HG03095 (cell line): ENCODE results near the gene HDX.
"Not testable (repeated sequence)": the region's sequence is repeated elsewhere in the genome, so short reads cannot be mapped to it uniquely, and the experiment has no call there.

Source experiments
- ATAC-seq: cut with Tn5 transposase; IDR thresholded peaks from one replicate; pipeline ENCODE4 v1.9.1; 2021; ENCODE audit warnings: moderate library complexity; ENCODE audit not compliant: unreplicated experiment

Gene HDX

DNA sequence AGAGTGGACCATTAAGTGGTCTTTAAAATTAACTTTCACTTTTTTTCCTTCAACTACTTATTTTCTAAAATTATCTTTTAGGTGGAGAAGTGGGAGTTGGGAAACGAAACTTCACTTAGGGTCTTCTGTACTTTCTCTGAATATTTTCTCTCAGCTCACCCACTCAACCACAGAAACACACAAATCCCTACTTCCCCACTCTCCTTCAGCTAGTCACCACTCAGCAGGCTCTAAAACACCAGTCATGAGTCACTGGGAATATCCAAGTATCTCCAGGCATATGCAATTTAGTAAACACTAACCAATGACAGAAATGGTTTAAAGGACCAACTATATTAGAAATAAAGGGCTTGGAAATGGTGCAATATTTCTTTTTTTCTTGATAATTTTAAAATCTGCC, 161.3 kb downstream of the HDX start:
- no peak for ATAC-seq

- peak; percentile 65 for ATAC-seq
Observed at GRCh38 chrX:84339507-84340364, 162.5 kb downstream of the HDX start.

- no peak for ATAC-seq
Observed at GRCh38 chrX:84336646-84337045, 165.6 kb downstream of the HDX start.

GRCh38 chrX:84335121-84335520, 167.1 kb downstream of the HDX start:
- ATAC-seq = no peak

GRCh38 chrX:84322083-84322827, 180.0 kb downstream of the HDX start:
- no peak for ATAC-seq

DNA sequence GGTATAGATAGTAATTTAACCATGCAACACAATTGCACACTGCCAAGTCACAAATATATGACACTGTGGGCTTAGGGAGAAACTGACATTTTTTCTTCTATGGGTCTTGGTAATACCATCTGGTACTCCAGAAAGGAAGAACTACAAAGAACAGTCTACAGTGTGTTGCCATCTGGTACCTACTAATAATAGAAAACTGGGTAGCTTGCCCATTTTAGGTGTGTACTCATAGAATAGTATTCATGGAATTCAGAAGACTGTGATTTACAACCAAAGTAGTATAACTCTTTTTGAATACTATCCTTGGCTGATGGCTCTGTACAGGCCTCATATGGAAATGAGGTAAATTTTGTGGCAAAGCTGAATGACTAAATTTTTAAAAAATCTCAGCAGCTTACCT, 181.6 kb downstream of the HDX start:
- ATAC-seq = no peak

- no peak for ATAC-seq
Observed at GRCh38 chrX:84320023-84320422, 182.2 kb downstream of the HDX start.

DNA sequence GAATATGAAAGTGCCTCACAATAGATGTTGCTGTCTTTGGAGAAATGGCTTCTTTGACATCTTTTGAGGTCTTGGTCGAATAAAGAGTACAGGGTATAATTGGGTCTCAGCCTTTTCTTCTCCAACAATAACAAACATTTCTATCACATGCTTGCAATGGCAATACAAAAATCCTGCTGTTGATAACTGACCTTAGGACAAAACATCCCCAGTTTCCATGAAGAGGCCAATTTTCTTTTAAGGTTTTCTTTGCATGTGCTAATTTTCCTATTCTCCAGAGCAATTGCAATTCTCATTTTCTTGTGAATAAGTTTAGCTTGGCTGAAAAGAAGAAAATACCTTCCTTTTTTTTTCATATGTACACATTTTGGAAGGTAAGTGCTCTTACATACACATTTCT, 183.6 kb downstream of the HDX start:
- ATAC-seq = no peak

- not testable (repeated sequence) for ATAC-seq
Observed at GRCh38 chrX:84315946-84316345, 186.3 kb downstream of the HDX start.
